ENCODE results near the gene CCNO. TPM values are rescaled to one million over a fixed set of nuclear protein-coding genes. Genes with fewer than 3 reads are reported as not detected.

Gene CCNO
- total RNA-seq, 1 donor from 2014 or later, result 1.6 TPM

DNA sequence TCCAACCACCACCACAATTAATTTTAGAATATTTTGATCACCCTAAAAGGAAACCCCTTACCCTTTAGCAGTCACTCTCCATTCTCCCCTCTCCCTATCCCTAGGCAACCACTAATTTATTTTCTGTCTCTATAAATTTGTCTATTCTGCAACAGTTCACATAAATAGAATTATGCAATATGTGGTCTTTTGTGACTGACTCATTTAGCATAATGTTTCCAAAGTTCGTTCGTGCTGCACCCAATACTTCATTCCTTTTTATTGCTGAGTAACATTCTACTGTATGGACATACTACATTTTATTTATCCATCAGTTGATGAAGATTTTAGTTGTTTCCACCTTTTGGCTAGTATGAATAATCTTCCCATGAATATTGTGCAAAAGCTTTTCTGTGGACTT, 42.2 kb downstream of the CCNO start:
- Histone ChIP-seq H3K36me3 (ENCODE audit: control insufficient read depth, insufficient read depth, low read length) (no peaks in the 10 kb centered on the region), H3K4me3 (ENCODE audit: low read depth, low read length) (no peak overlapping the region), H3K27me3 (ENCODE audit: control insufficient read depth, insufficient read depth, low read length) (peaks cover 2% of the 10 kb centered on the region)
- DNase-seq (ENCODE audit: low read depth) (peak; percentile 58), FAIRE-seq (no peak)
- TF ChIP-seq, protein P1, sequence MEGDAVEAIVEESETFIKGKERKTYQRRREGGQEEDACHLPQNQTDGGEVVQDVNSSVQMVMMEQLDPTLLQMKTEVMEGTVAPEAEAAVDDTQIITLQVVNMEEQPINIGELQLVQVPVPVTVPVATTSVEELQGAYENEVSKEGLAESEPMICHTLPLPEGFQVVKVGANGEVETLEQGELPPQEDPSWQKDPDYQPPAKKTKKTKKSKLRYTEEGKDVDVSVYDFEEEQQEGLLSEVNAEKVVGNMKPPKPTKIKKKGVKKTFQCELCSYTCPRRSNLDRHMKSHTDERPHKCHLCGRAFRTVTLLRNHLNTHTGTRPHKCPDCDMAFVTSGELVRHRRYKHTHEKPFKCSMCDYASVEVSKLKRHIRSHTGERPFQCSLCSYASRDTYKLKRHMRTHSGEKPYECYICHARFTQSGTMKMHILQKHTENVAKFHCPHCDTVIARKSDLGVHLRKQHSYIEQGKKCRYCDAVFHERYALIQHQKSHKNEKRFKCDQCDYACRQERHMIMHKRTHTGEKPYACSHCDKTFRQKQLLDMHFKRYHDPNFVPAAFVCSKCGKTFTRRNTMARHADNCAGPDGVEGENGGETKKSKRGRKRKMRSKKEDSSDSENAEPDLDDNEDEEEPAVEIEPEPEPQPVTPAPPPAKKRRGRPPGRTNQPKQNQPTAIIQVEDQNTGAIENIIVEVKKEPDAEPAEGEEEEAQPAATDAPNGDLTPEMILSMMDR (IDR thresholded peaks at IDR 0.05; ENCODE audit: insufficient read depth, low read length, severe bottlenecking), result no peak

DNA sequence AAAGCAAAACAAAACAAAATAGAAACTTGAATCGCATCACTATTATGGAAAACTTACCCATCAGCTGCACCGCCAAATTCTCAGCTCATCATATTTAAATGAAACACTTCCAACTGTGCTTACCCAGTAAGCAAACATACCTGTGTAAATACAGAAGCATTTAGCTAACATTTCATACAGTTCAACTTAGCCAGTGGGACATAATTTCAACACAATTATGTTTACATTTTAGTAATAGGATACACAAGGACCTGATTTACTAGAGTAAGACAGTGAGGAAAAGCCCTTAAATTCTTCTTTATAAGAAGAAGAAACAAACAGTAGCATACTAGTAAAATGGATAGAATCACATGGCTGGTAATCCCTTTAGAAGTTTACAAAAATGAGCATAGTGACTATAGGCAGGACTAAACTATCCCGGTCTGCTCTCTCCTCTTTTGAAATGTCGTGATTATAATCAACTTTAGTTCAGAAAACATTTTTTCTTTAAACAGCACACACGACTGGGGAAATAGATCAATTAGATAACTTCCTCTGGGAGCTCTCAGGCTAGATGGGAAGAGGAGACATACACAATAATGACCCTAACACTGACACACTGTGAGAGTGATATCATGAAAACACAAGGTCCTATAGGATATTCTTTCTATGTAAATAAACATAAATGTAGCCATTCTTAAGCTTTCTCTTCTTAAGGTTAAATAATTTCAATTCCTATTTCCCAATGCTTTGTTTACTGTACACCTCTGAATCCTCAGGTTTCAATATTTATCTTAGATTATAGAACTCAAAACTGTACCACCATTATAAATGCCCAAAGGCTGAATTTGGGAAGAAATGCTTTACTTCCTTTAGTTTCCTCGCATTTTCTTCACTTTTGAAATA, 44.5 kb downstream of the CCNO start:
- TF ChIP-seq, protein P1 (IDR thresholded peaks at IDR 0.05; ENCODE audit: insufficient read depth, low read length, severe bottlenecking), result no peak
- H3K36me3 ChIP-seq (ENCODE audit: control insufficient read depth, insufficient read depth, low read length), result no peaks in the 10 kb centered on the region
- H3K27me3 ChIP-seq (ENCODE audit: control insufficient read depth, insufficient read depth, low read length), result peaks cover 2% of the 10 kb centered on the region
- FAIRE-seq (no peak), DNase-seq (ENCODE audit: low read depth) (no peak)
- no peak overlapping the region for H3K4me3 ChIP-seq (ENCODE audit: low read depth, low read length)

DNA sequence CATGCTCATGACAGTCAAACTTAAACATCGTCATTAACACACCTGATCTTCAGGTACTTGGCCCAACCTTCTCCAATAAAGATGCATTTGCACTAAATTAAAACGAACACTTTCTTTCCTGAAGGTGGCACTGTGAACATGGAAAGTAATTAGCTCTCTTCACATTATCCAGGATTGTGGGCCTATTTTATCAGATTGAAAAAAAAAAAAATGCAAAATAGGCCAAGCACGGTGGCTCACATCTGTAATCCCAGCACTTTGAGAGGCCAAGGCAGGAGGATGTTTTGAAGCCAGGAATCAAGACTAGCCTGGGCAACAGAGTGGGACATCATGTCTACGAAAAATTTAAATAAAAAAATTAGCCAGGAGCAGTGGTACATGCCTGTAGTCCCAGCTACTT, 46.0 kb downstream of the CCNO start:
- TF ChIP-seq, protein P1 (IDR thresholded peaks at IDR 0.05; ENCODE audit: insufficient read depth, low read length, severe bottlenecking), result peak; percentile 41
- H3K36me3 ChIP-seq (ENCODE audit: control insufficient read depth, insufficient read depth, low read length), result no peaks in the 10 kb centered on the region
- H3K27me3 ChIP-seq (ENCODE audit: control insufficient read depth, insufficient read depth, low read length), result peaks cover 2% of the 10 kb centered on the region
- DNase-seq (ENCODE audit: low read depth), result peak; percentile 67
- FAIRE-seq, result no peak
- H3K4me3 ChIP-seq (ENCODE audit: low read depth, low read length), result no peak overlapping the region

Other genes starting within 250 kb of the CCNO start
- not detected in 2 replicates for gene ESM1, start 248.0 kb downstream of the CCNO start, total RNA-seq
- not detected in 2 replicates for gene GZMK, start 209.4 kb downstream of the CCNO start, total RNA-seq
- gene GZMA, start 131.0 kb downstream of the CCNO start, total RNA-seq, result not detected in 2 replicates
- 12.0 and 12.1 TPM in 2 replicates for gene GPX8, start 73.4 kb downstream of the CCNO start, total RNA-seq
- gene CDC20B, start 60.4 kb downstream of the CCNO start, total RNA-seq, result not detected in 2 replicates
- under 0.01 and 0.13 TPM in 2 replicates for gene MCIDAS, start 6.3 kb downstream of the CCNO start, total RNA-seq
- gene DHX29, start 74.1 kb upstream of the CCNO start, total RNA-seq, result 16.3 and 18.8 TPM in 2 replicates
- 82.1 and 94.5 TPM in 2 replicates for gene MTREX, start 74.4 kb upstream of the CCNO start, total RNA-seq